Sigmoid colon (tissue), 7 donors: ENCODE results near the gene NAALADL2. TPM values are rescaled to one million over a fixed set of nuclear protein-coding genes. Genes with fewer than 3 reads are reported as not detected.

Source experiments
- DNase-seq: peaks from one replicate; pipeline ENCODE4 v3.0.0-alpha.2; 2019
- H3K27ac ChIP-seq, 4 donors: fragments of 200-600 bp; sonication (generic); one replicate each; pipeline ENCODE4 v1.5.1; 2016 to 2019; ENCODE audit warnings: mild to moderate bottlenecking in 1 of 4
- H3K27me3 ChIP-seq, 3 donors: fragments of 200-600 bp; sonication (generic); one replicate each; pipeline ENCODE4 v1.5.1; 2019; ENCODE audit warnings: mild to moderate bottlenecking in 1 of 3
- H3K36me3 ChIP-seq, 4 donors: fragments of 200-600 bp; sonication (generic); one replicate each; pipeline ENCODE4 v1.5.1; 2016 to 2019
- H3K4me1 ChIP-seq, 4 donors: fragments of 200-600 bp; sonication (generic); one replicate each; pipeline ENCODE4 v1.5.1; 2017 to 2019
- H3K4me3 ChIP-seq, 4 donors: fragments of 200-600 bp; sonication (generic); one replicate each; pipeline ENCODE4 v1.5.1; 2017 to 2019; ENCODE audit warnings: mild to moderate bottlenecking in 2 of 4, moderate library complexity in 1 of 4
- H3K9me3 ChIP-seq, 4 donors: fragments of 200-600 bp in 3 of 4; sonication (generic) in 3 of 4; one replicate each; pipeline versions ENCODE4 v1.5.1 to v1.6.1; 2013 to 2019
- EP300 ChIP-seq, 4 donors: sonication (generic); formaldehyde crosslinking; IDR thresholded peaks; one replicate each; pipeline ENCODE4 v1.6.1; 2017; ENCODE audit warnings: antibody characterized with exemption in 4 of 4
- POLR2A ChIP-seq, 2 donors: fragments of 450-650 bp; IDR thresholded peaks; one replicate each; pipeline ENCODE4 v1.6.1; 2016; ENCODE audit warnings: antibody characterized with exemption in 2 of 2, mild to moderate bottlenecking in 2 of 2, moderate library complexity in 2 of 2
- POLR2AphosphoS5 ChIP-seq, 4 donors: sonication (generic); formaldehyde crosslinking; IDR thresholded peaks; one replicate each; pipeline ENCODE4 v1.6.1; 2017; ENCODE audit warnings: antibody characterized with exemption in 4 of 4
- WGBS, 2 donors: extraction: QIAGEN DNeasy Blood & Tissue Kit; methylation state at CpG; one replicate each; pipeline ENCODE4 v1.1.7; 2013; 5-methylcytosine and 5-hydroxymethylcytosine counted together
- intact Hi-C: fragments of 100-400 bp; cut with DNase I; formaldehyde crosslinking; loops from one replicate; pipeline ENCODE4 v1.15.1; 2023
- polyA plus RNA-seq, 3 donors: library from polyadenylated mRNA; stranded (reverse); fragments of 200-250 nt; gene quantifications; one replicate each; pipeline ENCODE4 v1.2.3, GENCODE V29; 2013
- total RNA-seq, 4 donors: library from RNA; depleted of rRNA; stranded (reverse); fragments of >200 nt; gene quantifications; one replicate each; pipeline ENCODE4 v1.1.0, GENCODE V29; 2016
- TF ChIP-seq, protein P1 (sequence below), 4 experiments: fragments of 450-650 bp in 3 of 4; fragments of 200-600 bp in 1 of 4; IDR thresholded peaks; one replicate each; pipeline ENCODE4 v1.5.1; 2016 to 2019; ENCODE audit warnings: antibody characterized with exemption in 4 of 4, mild to moderate bottlenecking in 3 of 4, moderate library complexity in 2 of 4
- donor health status: healthy with polysubstance abuse.
- donor health status: Bipolar disorder and iron deficiency.
- donor health status: healthy.

The NAALADL2 gene
- total and polyA plus RNA-seq, 7 donors, result 0.46 to 18.5 (median 6.0) TPM

DNA sequence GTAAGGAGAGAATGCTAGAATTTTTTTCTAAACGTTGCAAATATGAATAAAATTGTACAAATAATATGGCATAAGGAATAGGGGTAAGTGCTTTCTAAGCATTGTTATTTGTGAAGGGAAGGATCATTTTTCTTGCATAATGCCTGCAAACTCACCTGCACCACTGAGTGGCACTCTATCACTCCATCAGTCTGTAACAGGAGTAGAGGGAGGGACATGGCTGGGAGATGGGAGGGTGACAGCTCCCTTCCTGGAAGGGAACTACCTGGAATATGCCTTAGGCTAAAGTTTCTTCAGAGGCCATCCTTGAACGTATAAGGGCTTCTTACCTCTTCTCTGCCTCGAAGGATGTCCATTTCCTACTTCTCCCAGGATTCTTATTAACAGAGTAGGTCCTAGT lies 3.0 kb downstream of the NAALADL2 start:
- Histone ChIP-seq H3K4me1 (peaks cover 0 to 12% (median 3%) of the 10 kb centered on the region in 4 donors), H3K27me3 (no peaks in the 10 kb centered on the region), H3K36me3 (no peaks in the 10 kb centered on the region), H3K27ac (peak overlapping the region in 1 of 4 donors; percentile 2), H3K4me3 (no peak overlapping the region), H3K9me3 (no peaks in the 10 kb centered on the region)
- TF ChIP-seq EP300 (IDR thresholded peaks at IDR 0.05) (no peak), POLR2AphosphoS5 (IDR thresholded peaks at IDR 0.05) (no peak), POLR2A (IDR thresholded peaks at IDR 0.05) (no peak)
- TF ChIP-seq, protein P1, sequence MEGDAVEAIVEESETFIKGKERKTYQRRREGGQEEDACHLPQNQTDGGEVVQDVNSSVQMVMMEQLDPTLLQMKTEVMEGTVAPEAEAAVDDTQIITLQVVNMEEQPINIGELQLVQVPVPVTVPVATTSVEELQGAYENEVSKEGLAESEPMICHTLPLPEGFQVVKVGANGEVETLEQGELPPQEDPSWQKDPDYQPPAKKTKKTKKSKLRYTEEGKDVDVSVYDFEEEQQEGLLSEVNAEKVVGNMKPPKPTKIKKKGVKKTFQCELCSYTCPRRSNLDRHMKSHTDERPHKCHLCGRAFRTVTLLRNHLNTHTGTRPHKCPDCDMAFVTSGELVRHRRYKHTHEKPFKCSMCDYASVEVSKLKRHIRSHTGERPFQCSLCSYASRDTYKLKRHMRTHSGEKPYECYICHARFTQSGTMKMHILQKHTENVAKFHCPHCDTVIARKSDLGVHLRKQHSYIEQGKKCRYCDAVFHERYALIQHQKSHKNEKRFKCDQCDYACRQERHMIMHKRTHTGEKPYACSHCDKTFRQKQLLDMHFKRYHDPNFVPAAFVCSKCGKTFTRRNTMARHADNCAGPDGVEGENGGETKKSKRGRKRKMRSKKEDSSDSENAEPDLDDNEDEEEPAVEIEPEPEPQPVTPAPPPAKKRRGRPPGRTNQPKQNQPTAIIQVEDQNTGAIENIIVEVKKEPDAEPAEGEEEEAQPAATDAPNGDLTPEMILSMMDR (IDR thresholded peaks at IDR 0.05), result peak in 1 of 4 experiments; percentile 9
- WGBS, 2 donors, result 24 to 57% methylated on average over 3 of the region's 3 CpGs
- intact Hi-C loops, result no loop called here
- DNase-seq, result no peak

DNA sequence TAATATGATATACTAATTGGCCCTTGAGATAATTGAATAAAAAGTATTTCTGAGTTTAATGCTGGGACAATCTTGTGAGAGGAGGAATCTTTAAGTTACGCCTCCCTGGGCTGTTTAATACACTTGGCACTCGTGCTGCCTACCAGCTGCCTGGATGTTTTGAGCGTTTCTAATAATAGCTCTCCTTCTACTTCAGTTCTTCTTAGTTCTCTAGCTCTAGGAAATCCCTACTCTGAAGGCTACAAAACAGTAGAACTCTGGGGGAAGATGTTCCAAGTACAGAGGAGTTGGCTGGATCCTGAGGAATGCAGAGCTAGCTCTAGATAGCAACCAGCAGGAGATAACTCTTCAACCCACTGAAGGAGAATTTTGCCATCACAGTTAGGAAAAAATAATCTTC lies 3.5 kb downstream of the NAALADL2 start:
- WGBS, 2 donors, result 67 to 69% methylated on average over 3 of the region's 3 CpGs
- Histone ChIP-seq H3K9me3 (no peaks in the 10 kb centered on the region), H3K4me3 (no peak overlapping the region), H3K27ac (peak overlapping the region in 1 of 4 donors; percentile 2), H3K27me3 (no peaks in the 10 kb centered on the region), H3K4me1 (peaks cover 0 to 12% (median 3%) of the 10 kb centered on the region in 4 donors), H3K36me3 (no peaks in the 10 kb centered on the region)
- TF ChIP-seq POLR2A (IDR thresholded peaks at IDR 0.05) (no peak), EP300 (IDR thresholded peaks at IDR 0.05) (no peak), POLR2AphosphoS5 (IDR thresholded peaks at IDR 0.05) (no peak)
- TF ChIP-seq, protein P1 (IDR thresholded peaks at IDR 0.05), result no peak
- no peak for DNase-seq
- intact Hi-C loops, result no loop called here

DNA sequence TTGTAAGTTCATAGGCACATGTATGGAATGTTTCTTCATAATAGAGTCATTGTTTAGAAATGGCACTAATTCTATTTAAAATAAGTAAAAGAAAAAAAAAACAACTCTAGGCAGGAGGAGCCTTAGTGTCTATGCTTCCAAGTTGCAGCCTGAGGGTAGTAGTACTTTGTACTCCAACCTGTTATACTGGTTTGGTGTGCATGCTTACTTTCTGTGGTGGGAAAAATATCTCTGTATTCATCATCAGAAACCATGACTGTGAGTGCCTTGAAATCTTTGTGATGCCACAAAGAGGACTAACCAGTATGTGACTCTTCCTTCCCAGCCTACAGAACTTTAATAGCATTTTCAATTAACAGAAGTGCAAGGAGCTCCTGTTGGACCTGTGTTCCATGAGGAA lies 4.4 kb downstream of the NAALADL2 start:
- no peaks in the 10 kb centered on the region for H3K27me3 ChIP-seq
- peaks cover 0 to 12% (median 3%) of the 10 kb centered on the region in 4 donors for H3K4me1 ChIP-seq
- no peaks in the 10 kb centered on the region for H3K36me3 ChIP-seq
- no peaks in the 10 kb centered on the region for H3K9me3 ChIP-seq
- intact Hi-C loops, result no loop called here
- H3K27ac ChIP-seq, result peak overlapping the region in 1 of 4 donors; percentile 2
- TF ChIP-seq, protein P1 (IDR thresholded peaks at IDR 0.05), result no peak
- TF ChIP-seq EP300 (IDR thresholded peaks at IDR 0.05), result no peak
- TF ChIP-seq POLR2A (IDR thresholded peaks at IDR 0.05), result no peak
- no peak for TF ChIP-seq POLR2AphosphoS5 (IDR thresholded peaks at IDR 0.05)
- no peak overlapping the region for H3K4me3 ChIP-seq
- no peak for DNase-seq

DNA sequence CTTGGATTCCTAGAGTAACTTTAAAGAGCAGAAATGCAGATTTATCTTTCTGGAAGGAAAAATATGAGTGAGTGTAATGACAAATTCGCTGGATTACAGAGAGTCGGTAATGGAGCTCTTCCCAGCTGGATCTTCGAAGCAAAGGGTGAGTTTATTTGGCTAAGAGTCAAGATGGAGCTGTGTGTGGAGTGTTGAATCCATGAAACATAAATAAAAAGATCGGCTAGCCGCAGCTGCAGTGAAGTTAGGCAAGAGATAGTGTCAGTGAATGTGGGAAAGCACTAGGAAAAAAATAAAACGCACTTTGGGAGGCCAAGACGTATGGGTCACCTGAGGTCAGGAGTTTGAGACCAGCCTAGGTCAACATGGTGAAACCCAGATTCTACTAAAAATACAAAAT lies 10.3 kb downstream of the NAALADL2 start:
- Histone ChIP-seq H3K9me3 (no peaks in the 10 kb centered on the region), H3K27me3 (no peaks in the 10 kb centered on the region), H3K4me3 (no peak overlapping the region), H3K36me3 (no peaks in the 10 kb centered on the region), H3K27ac (no peak overlapping the region), H3K4me1 (no peaks in the 10 kb centered on the region)
- WGBS, 2 donors, result 75 to 80% methylated on average over 7 of the region's 7 CpGs
- DNase-seq, result no peak
- TF ChIP-seq POLR2A (IDR thresholded peaks at IDR 0.05) (no peak), EP300 (IDR thresholded peaks at IDR 0.05) (no peak), POLR2AphosphoS5 (IDR thresholded peaks at IDR 0.05) (no peak)
- TF ChIP-seq, protein P1 (IDR thresholded peaks at IDR 0.05), result no peak
- intact Hi-C loops, result no loop called here
